ENCODE results near the gene MYDGF. TPM values are rescaled to one million over a fixed set of nuclear protein-coding genes. Genes with fewer than 3 reads are reported as not detected.

The MYDGF gene
- total RNA-seq, 1 donor from 2014 or later, result 42.5 TPM

DNA sequence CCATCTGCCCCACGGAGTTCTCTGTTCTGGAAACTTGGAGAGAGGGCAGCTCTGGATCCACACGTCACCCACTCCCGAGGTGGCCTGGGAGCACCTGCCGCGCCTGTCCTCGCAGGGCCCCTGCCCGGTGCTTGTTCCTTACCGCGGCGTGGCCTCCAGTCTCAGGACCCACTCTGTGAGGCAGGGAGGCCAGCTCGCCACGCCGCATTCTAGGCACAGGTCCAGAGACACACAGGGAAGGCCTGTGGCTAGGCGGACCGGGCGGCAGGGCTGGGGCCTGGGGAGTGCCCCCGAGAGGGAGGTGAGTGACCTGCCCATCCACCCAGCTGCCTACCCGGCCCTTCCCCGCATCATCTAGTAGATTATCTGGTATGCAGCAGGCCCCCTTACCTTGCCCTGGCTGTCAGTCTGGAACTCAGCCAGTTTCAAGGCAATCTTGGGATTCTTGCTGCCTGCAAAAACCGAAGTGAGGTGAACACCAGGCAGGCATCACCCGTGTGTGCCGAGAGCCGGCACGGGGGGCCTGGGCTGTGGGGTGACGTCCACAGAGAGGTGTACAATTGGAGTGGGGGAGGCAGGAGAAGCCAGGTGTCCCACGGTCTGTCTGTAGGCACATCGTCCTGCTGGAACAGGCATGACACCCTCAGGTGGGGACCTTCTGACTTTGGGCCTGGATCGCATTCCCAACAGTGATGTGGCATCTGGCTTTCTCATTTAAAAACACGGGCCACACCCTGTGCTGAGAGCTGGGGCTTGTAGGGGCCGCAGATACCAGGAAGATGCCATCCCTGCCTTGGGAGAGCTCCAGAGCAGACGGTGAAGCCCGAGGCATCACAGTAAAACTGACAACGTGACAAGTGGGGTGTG is 29.9 kb upstream of the MYDGF start:
- Mint-ChIP-seq H3K4me3 (ENCODE audit: low read depth) (no peak overlapping the region), H3K27ac (no peak overlapping the region), H3K4me1 (ENCODE audit: low read depth) (no peaks in the 10 kb centered on the region), H3K36me3 (ENCODE audit: insufficient read depth) (peaks cover 10% of the 10 kb centered on the region), H3K9me3 (ENCODE audit: low read depth) (no peaks in the 10 kb centered on the region), H3K27me3 (no peaks in the 10 kb centered on the region)
- TF ChIP-seq, protein P1, sequence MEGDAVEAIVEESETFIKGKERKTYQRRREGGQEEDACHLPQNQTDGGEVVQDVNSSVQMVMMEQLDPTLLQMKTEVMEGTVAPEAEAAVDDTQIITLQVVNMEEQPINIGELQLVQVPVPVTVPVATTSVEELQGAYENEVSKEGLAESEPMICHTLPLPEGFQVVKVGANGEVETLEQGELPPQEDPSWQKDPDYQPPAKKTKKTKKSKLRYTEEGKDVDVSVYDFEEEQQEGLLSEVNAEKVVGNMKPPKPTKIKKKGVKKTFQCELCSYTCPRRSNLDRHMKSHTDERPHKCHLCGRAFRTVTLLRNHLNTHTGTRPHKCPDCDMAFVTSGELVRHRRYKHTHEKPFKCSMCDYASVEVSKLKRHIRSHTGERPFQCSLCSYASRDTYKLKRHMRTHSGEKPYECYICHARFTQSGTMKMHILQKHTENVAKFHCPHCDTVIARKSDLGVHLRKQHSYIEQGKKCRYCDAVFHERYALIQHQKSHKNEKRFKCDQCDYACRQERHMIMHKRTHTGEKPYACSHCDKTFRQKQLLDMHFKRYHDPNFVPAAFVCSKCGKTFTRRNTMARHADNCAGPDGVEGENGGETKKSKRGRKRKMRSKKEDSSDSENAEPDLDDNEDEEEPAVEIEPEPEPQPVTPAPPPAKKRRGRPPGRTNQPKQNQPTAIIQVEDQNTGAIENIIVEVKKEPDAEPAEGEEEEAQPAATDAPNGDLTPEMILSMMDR (IDR thresholded peaks at IDR 0.05; ENCODE audit: unreplicated experiment), result no peak
- DNase-seq (ENCODE audit: low spot score, unreplicated experiment), result no peak

DNA sequence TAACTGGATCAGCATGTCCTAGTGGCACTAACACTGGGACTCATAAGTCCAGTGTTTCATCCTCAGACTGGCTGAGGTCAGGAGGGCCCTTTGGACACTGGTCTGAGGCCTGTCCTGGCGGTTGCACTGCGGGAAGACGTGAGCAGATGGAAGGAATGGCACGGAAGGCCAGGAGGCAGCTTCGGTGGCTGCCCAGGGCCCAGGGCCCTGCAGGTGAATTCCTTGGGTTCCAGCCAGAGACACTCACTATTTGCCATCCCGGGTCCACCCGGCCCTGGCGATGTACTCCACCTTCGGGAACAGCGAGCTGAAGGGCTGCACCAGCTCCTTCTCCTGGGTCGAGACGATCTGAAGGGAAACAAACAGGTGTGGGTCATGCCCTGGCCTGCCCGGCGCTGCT is 27.2 kb upstream of the MYDGF start:
- Mint-ChIP-seq H3K4me3 (ENCODE audit: low read depth) (no peak overlapping the region), H3K9me3 (ENCODE audit: low read depth) (no peaks in the 10 kb centered on the region), H3K27me3 (no peaks in the 10 kb centered on the region), H3K36me3 (ENCODE audit: insufficient read depth) (peaks cover 21% of the 10 kb centered on the region), H3K4me1 (ENCODE audit: low read depth) (no peaks in the 10 kb centered on the region), H3K27ac (no peak overlapping the region)
- TF ChIP-seq, protein P1 (IDR thresholded peaks at IDR 0.05; ENCODE audit: unreplicated experiment), result no peak
- DNase-seq (ENCODE audit: low spot score, unreplicated experiment), result no peak

DNA sequence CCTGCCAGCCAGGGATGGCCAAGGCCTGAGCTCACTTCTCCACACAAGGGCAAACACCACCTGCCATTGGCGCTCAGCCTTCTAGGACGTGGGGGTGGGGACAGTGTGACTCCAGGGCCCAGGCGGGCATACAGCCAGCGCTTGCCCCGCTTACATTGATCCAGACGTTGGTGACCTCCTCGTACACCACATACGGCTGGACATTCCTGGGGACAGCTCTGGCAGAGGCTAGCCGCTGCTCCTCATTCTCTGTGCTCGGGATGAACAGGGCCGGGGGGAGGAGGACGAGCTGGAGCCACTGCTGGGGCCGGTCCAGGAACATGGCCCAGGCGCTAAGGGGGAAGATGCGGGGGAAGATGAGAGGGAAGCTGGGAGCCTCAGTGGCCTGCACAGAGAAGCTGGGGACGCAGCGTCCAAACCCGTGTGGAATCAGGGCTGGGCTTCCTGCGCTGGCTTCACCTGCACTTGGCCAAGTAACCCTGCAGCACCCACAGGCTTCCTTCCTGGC is 25.1 kb upstream of the MYDGF start:
- H3K27me3 Mint-ChIP-seq, result no peaks in the 10 kb centered on the region
- peaks cover 22% of the 10 kb centered on the region for H3K36me3 Mint-ChIP-seq (ENCODE audit: insufficient read depth)
- TF ChIP-seq, protein P1 (IDR thresholded peaks at IDR 0.05; ENCODE audit: unreplicated experiment), result no peak

DNA sequence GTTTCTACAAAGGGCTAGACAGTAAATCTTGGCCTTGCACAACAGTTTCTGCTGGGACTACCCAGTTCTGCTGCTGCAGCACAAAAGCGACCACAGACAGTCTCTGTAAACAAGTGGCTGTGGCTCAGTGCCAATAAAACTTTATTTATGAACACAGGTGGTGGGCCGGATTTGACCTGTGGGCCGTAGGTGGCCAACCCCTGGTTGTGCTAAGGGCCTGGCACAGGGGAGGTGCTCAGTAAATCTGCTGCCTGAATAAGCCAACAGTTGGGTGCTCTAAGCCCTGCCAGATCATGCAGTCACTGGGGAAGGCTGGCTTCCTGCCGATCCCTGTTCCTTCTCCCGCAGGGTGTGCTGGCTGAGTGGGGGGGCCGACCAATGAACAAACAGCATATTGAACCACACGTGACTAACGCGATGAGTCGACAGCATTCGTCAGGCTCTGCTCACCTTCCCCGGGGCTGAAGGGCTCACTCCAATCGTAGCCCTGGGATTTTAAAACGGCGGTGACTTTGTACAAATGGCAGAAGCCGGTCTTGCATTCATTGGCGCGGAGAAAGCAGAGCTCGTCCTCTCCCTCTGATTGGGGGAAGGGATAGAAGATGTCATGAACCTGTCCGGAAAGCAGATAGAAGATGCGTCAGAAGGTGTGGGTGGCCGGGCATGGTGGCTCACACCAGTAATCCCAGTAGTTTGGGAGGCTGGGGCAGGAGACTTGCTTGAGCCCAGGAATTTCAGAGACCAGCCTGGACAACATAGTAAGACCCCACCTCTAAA is 24.3 kb upstream of the MYDGF start:
- H3K4me3 Mint-ChIP-seq (ENCODE audit: low read depth), result no peak overlapping the region

More for the DNA sequence above, 25.1 kb upstream of the MYDGF start:
- Mint-ChIP-seq H3K9me3 (ENCODE audit: low read depth) (no peaks in the 10 kb centered on the region), H3K27ac (no peak overlapping the region), H3K4me3 (ENCODE audit: low read depth) (no peak overlapping the region), H3K4me1 (ENCODE audit: low read depth) (no peaks in the 10 kb centered on the region)
- no peak for DNase-seq (ENCODE audit: low spot score, unreplicated experiment)

More for the DNA sequence above, 24.3 kb upstream of the MYDGF start:
- H3K27me3 Mint-ChIP-seq, result no peaks in the 10 kb centered on the region
- H3K27ac Mint-ChIP-seq, result no peak overlapping the region
- DNase-seq (ENCODE audit: low spot score, unreplicated experiment), result no peak
- TF ChIP-seq, protein P1 (IDR thresholded peaks at IDR 0.05; ENCODE audit: unreplicated experiment), result no peak
- H3K36me3 Mint-ChIP-seq (ENCODE audit: insufficient read depth), result peaks cover 22% of the 10 kb centered on the region
- H3K9me3 Mint-ChIP-seq (ENCODE audit: low read depth), result no peaks in the 10 kb centered on the region
- no peaks in the 10 kb centered on the region for H3K4me1 Mint-ChIP-seq (ENCODE audit: low read depth)

Measured in progenitor cell of endocrine pancreas (in vitro differentiated cells).